NCI-H526 (cell line): Measurements from ENCODE around the gene DHRS4L2.
"Not testable (repeated sequence)": the region's sequence is repeated elsewhere in the genome, so short reads cannot be mapped to it uniquely, and the experiment has no call there.

Experiments
- DNase-seq, 2 experiments: peaks; one replicate each; lab custom pipeline; 2025; lab: John Stamatoyannopoulos, UW

DHRS4L2 gene

GRCh38 chr14:23988607-23989363 lies at the start of gene DHRS4L2:
Gene DHRS4L2 (plus strand): TSS chr14:23988929. CDS start chr14:23988948, 19 bp downstream.
- DNase-seq: peak in 1 of 2 experiments; percentile 62

GRCh38 chr14:23939607-23940326 lies 49.0 kb upstream of the DHRS4L2 start:
- DNase-seq: no peak

- no peak for DNase-seq
Observed at GRCh38 chr14:23941230-23941629, 47.5 kb upstream of the DHRS4L2 start.

- no peak for DNase-seq
Observed at GRCh38 chr14:23941669-23942068, 47.1 kb upstream of the DHRS4L2 start.

- DNase-seq: no peak
Observed at GRCh38 chr14:23942587-23942986, 46.1 kb upstream of the DHRS4L2 start.

GRCh38 chr14:23949069-23949468 lies 39.7 kb upstream of the DHRS4L2 start:
- DNase-seq: not testable (repeated sequence)

GRCh38 chr14:23950411-23951135 lies 38.2 kb upstream of the DHRS4L2 start:
- no peak for DNase-seq

- not testable (repeated sequence) for DNase-seq
Observed at GRCh38 chr14:23951136-23951466, 37.6 kb upstream of the DHRS4L2 start.

- peak in 1 of 2 experiments; percentile 14 for DNase-seq
Observed at GRCh38 chr14:23951590-23952201, 37.0 kb upstream of the DHRS4L2 start.

GRCh38 chr14:23953116-23953463 lies 35.6 kb upstream of the DHRS4L2 start:
- DNase-seq: not testable (repeated sequence)

- peak; percentile 71 to 89 for DNase-seq
Observed at GRCh38 chr14:23953464-23954278, 35.1 kb upstream of the DHRS4L2 start, which contains the start of gene DHRS4. Gene DHRS4 (plus strand): TSS chr14:23953770. CDS start chr14:23953789, 19 bp downstream.

- not testable (repeated sequence) for DNase-seq
Observed at GRCh38 chr14:23954279-23954614, 34.5 kb upstream of the DHRS4L2 start.

- DNase-seq: peak in 1 of 2 experiments; percentile 15
Observed at GRCh38 chr14:23954965-23955364, 33.8 kb upstream of the DHRS4L2 start.

GRCh38 chr14:23955811-23956210 lies 32.9 kb upstream of the DHRS4L2 start:
- not testable (repeated sequence) for DNase-seq

- not testable (repeated sequence) for DNase-seq
Observed at GRCh38 chr14:23957913-23958569, 30.7 kb upstream of the DHRS4L2 start.

- DNase-seq: not testable (repeated sequence)
Observed at GRCh38 chr14:23960899-23961298, 27.8 kb upstream of the DHRS4L2 start.

- DNase-seq: not testable (repeated sequence)
Observed at GRCh38 chr14:23961704-23962103, 27.0 kb upstream of the DHRS4L2 start.

GRCh38 chr14:23969130-23969480 lies 19.6 kb upstream of the DHRS4L2 start:
- peak; percentile 51 to 62 for DNase-seq

GRCh38 chr14:23969481-23970282 lies 19.0 kb upstream of the DHRS4L2 start:
- peak; percentile 45 to 90 for DNase-seq

GRCh38 chr14:23970283-23970659 lies 18.5 kb upstream of the DHRS4L2 start:
- DNase-seq: not testable (repeated sequence)
